Karpas-422 (cell line): ENCODE measurements around the gene SIM1. TPM values are rescaled to one million over a fixed set of nuclear protein-coding genes. Genes with fewer than 3 reads are reported as not detected.

Source experiments
- DNase-seq: peaks from one replicate; pipeline ENCODE4 v3.0.0-alpha.2; 2015
- H2AFZ ChIP-seq: fragments of 200-600 bp; sonication (generic); 2 replicates; pipeline ENCODE4 v1.6.1; 2014; ENCODE audit warnings: antibody characterized with exemption, low read length, mixed read lengths
- H3K27ac ChIP-seq: fragments of 200-600 bp; sonication (generic); 2 replicates; pipeline ENCODE4 v1.5.1; 2014; ENCODE audit warnings: mild to moderate bottlenecking, low read length, moderate library complexity
- H3K27me3 ChIP-seq: fragments of 200-600 bp; sonication (generic); 2 replicates; pipeline ENCODE4 v1.6.1; 2014; ENCODE audit warnings: low read length, mixed read lengths
- H3K36me3 ChIP-seq: fragments of 200-600 bp; sonication (generic); 2 replicates; pipeline ENCODE4 v1.6.1; 2014; ENCODE audit warnings: low read length, mixed read lengths; ENCODE audit not compliant: insufficient read depth
- H3K4me1 ChIP-seq: fragments of 200-600 bp; sonication (generic); 2 replicates; pipeline ENCODE4 v1.6.1; 2014; ENCODE audit warnings: mild to moderate bottlenecking, low read length, mixed read lengths
- H3K4me2 ChIP-seq: fragments of 200-600 bp; sonication (generic); 2 replicates; pipeline ENCODE4 v1.6.1; 2014; ENCODE audit warnings: low read length, low read depth, mild to moderate bottlenecking; ENCODE audit not compliant: poor library complexity, severe bottlenecking
- H3K4me3 ChIP-seq: fragments of 200-600 bp; sonication (generic); 2 replicates; pipeline ENCODE4 v1.5.1; 2014; ENCODE audit warnings: mild to moderate bottlenecking, antibody characterized with exemption, low read length, mixed read lengths
- H3K79me2 ChIP-seq: fragments of 200-600 bp; sonication (generic); 2 replicates; pipeline ENCODE4 v1.6.1; 2014; ENCODE audit warnings: mild to moderate bottlenecking, low read length, mixed read lengths
- H3K9ac ChIP-seq: fragments of 200-600 bp; sonication (generic); 2 replicates; pipeline ENCODE4 v1.6.0; 2014; ENCODE audit warnings: low read length
- H3K9me2 ChIP-seq: fragments of 200-600 bp; sonication (generic), shearing (Covaris generic); replicated peaks from 2 replicates; pipeline ENCODE4 v1.6.0; 2014; ENCODE audit warnings: mild to moderate bottlenecking, low read length, moderate library complexity; ENCODE audit not compliant: insufficient read depth
- H3K9me3 ChIP-seq: fragments of 300-700, 200-600 bp; sonication (generic); 2 replicates; pipeline ENCODE4 v1.6.1; 2014; ENCODE audit warnings: low read length, mixed read lengths
- H4K20me1 ChIP-seq: fragments of 200-600 bp; sonication (generic); 2 replicates; pipeline ENCODE4 v1.6.1; 2014; ENCODE audit warnings: mild to moderate bottlenecking, antibody characterized with exemption, low read length, low read depth; ENCODE audit not compliant: insufficient read depth
- total RNA-seq: library from RNA; depleted of rRNA; stranded (reverse); fragments of >200 nt; shearing (Covaris generic); gene quantifications from 2 replicates; pipeline ENCODE4 v1.2.3, GENCODE V29; 2014; ENCODE audit warnings: low replicate concordance

SIM1 gene
- total RNA-seq, 1 experiment from 2014 or later: not detected

GRCh38 chr6:100342830-100343229 lies 121.9 kb downstream of the SIM1 start:
- DNase-seq: no peak
- Histone ChIP-seq H3K4me1 (no peaks in the 10 kb centered on the region), H3K79me2 (no peaks in the 10 kb centered on the region), H3K9ac (no peak overlapping the region), H3K4me3 (no peak overlapping the region), H2AFZ (no peak overlapping the region), H3K9me2 (no peaks in the 10 kb centered on the region), H3K27ac (no peak overlapping the region), H4K20me1 (no peaks in the 10 kb centered on the region), H3K27me3 (no peaks in the 10 kb centered on the region), H3K36me3 (no peaks in the 10 kb centered on the region), H3K4me2 (no peak overlapping the region), H3K9me3 (no peaks in the 10 kb centered on the region)

DNA sequence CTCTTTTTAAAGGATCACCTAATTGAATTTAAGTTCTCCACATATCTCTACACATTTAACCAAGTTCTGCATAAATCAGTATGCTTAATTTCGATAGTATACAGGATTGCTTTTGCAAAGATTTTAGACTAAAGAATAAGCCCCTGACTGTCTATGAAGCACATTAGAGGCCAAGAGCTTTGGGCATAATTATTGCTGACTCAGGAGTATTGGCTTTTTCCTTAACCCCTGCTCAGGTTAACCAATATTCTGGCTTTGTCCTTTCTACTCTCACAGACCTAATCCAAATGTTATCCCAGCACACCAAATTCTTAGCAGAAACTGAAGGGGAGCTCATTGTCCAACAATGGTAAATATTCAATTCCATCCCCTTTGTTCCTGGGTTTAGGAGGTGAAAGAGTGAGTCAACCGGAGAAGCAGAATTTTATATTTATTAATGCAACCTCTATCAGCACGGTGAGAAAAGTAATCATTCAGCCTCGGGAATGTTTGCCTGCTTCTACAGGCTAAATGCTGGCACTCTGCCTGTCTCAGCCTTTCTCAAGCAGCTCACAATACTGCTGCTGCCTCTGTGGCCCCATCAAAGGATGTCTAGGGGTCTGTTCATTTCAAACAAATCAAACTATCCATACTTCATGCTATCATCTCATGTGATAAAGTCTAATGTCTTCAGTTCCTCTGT lies 125.0 kb downstream of the SIM1 start:
- no peak overlapping the region for H3K4me3 ChIP-seq
- H4K20me1 ChIP-seq: no peaks in the 10 kb centered on the region
- no peak for DNase-seq
- H2AFZ ChIP-seq: no peak overlapping the region
- H3K9ac ChIP-seq: no peak overlapping the region
- H3K36me3 ChIP-seq: no peaks in the 10 kb centered on the region
- H3K9me3 ChIP-seq: no peaks in the 10 kb centered on the region
- no peaks in the 10 kb centered on the region for H3K9me2 ChIP-seq
- no peaks in the 10 kb centered on the region for H3K4me1 ChIP-seq
- no peaks in the 10 kb centered on the region for H3K27me3 ChIP-seq
- H3K27ac ChIP-seq: no peak overlapping the region
- no peaks in the 10 kb centered on the region for H3K79me2 ChIP-seq
- H3K4me2 ChIP-seq: no peak overlapping the region

GRCh38 chr6:100338090-100338489 lies 126.6 kb downstream of the SIM1 start:
- no peaks in the 10 kb centered on the region for H3K79me2 ChIP-seq
- no peaks in the 10 kb centered on the region for H3K4me1 ChIP-seq
- no peak overlapping the region for H3K27ac ChIP-seq
- H3K27me3 ChIP-seq: no peaks in the 10 kb centered on the region
- H3K4me2 ChIP-seq: no peak overlapping the region
- no peaks in the 10 kb centered on the region for H3K36me3 ChIP-seq
- H3K9ac ChIP-seq: no peak overlapping the region
- no peak overlapping the region for H3K4me3 ChIP-seq
- DNase-seq: no peak
- H3K9me3 ChIP-seq: no peaks in the 10 kb centered on the region
- no peaks in the 10 kb centered on the region for H3K9me2 ChIP-seq
- no peak overlapping the region for H2AFZ ChIP-seq
- no peaks in the 10 kb centered on the region for H4K20me1 ChIP-seq

- H3K79me2 ChIP-seq: no peaks in the 10 kb centered on the region
- no peak for DNase-seq
- H3K36me3 ChIP-seq: no peaks in the 10 kb centered on the region
- no peaks in the 10 kb centered on the region for H3K4me1 ChIP-seq
- H3K27me3 ChIP-seq: no peaks in the 10 kb centered on the region
- H3K27ac ChIP-seq: no peak overlapping the region
- no peak overlapping the region for H3K4me2 ChIP-seq
- no peaks in the 10 kb centered on the region for H3K9me3 ChIP-seq
- H3K9me2 ChIP-seq: no peaks in the 10 kb centered on the region
- H4K20me1 ChIP-seq: no peaks in the 10 kb centered on the region
- H3K4me3 ChIP-seq: no peak overlapping the region
- no peak overlapping the region for H3K9ac ChIP-seq
- no peak overlapping the region for H2AFZ ChIP-seq
These were observed 127.8 kb downstream of the SIM1 start for GRCh38 chr6:100336876-100337275.

- Histone ChIP-seq H3K4me2 (no peak overlapping the region), H3K4me3 (no peak overlapping the region), H3K9ac (no peak overlapping the region), H3K27me3 (no peaks in the 10 kb centered on the region), H3K79me2 (no peaks in the 10 kb centered on the region), H3K9me3 (no peaks in the 10 kb centered on the region), H4K20me1 (no peaks in the 10 kb centered on the region), H3K27ac (no peak overlapping the region), H3K36me3 (no peaks in the 10 kb centered on the region), H3K9me2 (no peaks in the 10 kb centered on the region), H3K4me1 (no peaks in the 10 kb centered on the region), H2AFZ (no peak overlapping the region)
- no peak for DNase-seq
These were observed 128.7 kb downstream of the SIM1 start for GRCh38 chr6:100335991-100336390.
